ENCODE measurements around the gene STRA6.

STRA6 gene

DNA sequence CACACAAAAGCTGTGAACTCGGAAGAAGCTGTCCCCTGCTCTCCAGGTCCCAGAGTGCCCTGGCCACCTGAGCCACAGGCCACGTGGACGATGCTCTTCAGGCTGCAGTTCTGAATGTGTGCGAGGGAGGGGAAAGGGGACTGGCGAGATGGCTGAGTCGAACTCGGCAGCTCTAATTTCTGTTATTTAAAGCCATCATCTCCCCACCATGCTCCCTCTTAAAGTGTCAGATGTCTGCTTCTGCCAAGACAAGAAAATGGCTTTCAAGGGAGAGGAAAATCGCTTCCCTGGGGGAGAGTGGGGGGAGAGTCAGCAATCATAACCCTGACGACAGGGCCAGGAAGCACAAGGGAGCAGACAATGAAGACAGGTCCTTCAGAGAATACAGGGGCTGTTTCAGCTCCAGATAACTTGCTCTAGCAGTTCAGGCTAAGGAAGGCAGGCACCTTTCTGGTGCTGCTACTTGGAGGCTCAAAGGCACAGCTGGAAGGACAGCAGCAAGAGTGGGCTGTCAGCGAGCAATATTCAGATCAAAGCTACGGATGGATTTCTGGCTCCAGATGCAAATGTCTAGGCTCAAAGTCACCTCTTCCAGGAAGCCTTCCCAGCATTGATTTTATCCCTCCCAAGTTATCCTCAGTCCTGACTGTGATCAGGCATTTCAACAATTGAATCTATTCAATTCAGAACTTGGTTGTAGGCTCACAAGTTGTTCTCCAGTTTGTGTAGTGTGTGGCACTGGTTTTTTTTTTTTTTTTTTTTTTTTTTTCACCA lies 18.1 kb upstream of the STRA6 start:
- TF ChIP-seq, protein P1, sequence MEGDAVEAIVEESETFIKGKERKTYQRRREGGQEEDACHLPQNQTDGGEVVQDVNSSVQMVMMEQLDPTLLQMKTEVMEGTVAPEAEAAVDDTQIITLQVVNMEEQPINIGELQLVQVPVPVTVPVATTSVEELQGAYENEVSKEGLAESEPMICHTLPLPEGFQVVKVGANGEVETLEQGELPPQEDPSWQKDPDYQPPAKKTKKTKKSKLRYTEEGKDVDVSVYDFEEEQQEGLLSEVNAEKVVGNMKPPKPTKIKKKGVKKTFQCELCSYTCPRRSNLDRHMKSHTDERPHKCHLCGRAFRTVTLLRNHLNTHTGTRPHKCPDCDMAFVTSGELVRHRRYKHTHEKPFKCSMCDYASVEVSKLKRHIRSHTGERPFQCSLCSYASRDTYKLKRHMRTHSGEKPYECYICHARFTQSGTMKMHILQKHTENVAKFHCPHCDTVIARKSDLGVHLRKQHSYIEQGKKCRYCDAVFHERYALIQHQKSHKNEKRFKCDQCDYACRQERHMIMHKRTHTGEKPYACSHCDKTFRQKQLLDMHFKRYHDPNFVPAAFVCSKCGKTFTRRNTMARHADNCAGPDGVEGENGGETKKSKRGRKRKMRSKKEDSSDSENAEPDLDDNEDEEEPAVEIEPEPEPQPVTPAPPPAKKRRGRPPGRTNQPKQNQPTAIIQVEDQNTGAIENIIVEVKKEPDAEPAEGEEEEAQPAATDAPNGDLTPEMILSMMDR (IDR thresholded peaks at IDR 0.05; ENCODE audit: control insufficient read depth, insufficient read depth, low read depth, low read length, missing control alignments), result no peak
- no peak overlapping the region for H3K4me3 ChIP-seq (ENCODE audit: control insufficient read depth, low read depth, low read length)
- DNase-seq (ENCODE audit: low read depth), result no peak

DNA sequence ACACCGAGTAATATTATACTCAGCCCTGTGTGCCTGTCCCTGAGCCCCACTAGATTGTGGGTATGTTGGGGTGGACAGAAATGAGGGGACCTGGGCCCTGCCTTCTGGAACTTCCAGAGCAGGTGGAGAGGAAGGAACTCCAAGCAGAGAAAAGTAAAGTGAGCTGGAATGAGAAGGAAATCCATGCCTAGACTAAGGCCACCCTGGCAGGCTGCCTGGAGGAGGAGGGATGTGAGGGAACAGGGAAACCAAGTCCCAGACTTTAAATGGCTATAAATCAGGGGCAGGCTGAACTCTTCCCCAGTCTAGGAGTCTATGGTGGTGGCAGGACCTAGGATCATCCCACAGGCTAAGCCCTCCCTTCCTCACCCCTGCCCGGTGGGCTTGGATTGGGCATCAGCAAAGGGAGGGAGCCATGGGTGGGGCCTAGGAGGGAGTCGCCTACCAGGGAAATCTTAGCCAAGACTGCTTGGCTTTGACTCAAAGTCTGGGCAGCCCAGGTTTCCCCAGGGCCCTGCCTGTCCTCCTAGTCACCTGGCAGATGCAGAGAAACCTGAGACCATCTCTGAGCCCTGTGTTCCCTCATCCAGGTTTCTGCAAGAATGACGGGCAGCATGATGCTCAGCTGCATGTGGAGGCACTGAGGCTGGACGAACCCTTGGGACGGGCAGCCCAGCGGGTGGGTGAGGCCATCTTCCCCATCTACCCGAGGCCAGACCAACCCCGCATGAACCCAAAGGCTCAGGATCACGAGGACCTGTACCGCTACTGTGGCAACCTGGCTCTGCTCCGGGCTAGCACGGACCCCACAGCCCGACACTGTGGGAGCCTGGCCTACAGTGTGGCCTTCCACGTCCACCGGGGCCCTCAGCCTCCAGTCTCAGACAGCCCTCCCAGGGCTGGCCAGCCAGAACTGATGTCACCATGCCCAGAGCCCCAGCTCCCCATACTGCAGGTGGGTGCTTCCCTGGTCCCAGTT lies 15.6 kb upstream of the STRA6 start:
- TF ChIP-seq, protein P1 (IDR thresholded peaks at IDR 0.05; ENCODE audit: control insufficient read depth, insufficient read depth, low read depth, low read length, missing control alignments), result no peak
- no peak overlapping the region for H3K4me3 ChIP-seq (ENCODE audit: control insufficient read depth, low read depth, low read length)
- no peak for DNase-seq (ENCODE audit: low read depth)

DNA sequence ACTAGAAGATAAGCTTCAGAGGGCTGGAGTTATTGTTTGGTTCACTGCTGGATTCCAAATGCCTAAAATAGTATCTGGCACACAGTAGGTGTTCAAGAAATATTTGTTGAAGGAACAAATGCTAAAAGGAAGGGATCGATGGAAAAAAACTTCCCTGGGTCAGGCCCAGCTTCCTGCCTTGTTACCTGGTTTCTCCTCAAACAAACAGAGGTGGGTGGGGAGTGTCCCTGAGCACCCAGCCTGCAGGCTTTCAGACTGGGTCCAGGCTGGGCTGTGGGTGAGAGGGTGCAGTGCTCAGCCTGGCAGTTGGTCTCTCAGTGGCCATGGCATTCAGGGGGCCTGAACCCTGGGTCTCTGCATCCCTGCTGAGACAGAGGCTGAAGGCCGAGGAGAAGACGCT lies 14.4 kb upstream of the STRA6 start:
- TF ChIP-seq, protein P1 (IDR thresholded peaks at IDR 0.05; ENCODE audit: control insufficient read depth, insufficient read depth, low read depth, low read length, missing control alignments), result no peak
- DNase-seq (ENCODE audit: low read depth), result no peak
- no peak overlapping the region for H3K4me3 ChIP-seq (ENCODE audit: control insufficient read depth, low read depth, low read length)

DNA sequence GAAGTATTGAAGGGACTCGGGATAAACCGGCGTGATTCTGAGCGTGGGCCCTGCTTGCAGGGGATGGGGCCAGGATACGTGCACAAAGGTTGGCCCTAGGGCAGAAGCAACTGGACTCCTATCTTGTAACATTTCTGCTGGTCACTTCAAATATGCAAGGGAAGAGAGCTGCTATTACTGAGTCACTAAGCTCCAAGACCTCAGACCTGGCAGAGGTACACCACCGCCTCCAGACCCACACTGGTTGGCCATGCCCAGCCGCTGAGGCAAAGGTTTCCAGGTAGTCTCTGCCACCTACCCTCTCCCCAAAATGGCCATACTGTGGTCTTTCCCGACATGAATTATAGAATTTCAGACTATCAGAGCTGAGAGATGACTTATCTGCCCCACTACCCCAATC lies 13.4 kb upstream of the STRA6 start:
- no peak overlapping the region for H3K4me3 ChIP-seq (ENCODE audit: control insufficient read depth, low read depth, low read length)
- TF ChIP-seq, protein P1 (IDR thresholded peaks at IDR 0.05; ENCODE audit: control insufficient read depth, insufficient read depth, low read depth, low read length, missing control alignments), result no peak

DNA sequence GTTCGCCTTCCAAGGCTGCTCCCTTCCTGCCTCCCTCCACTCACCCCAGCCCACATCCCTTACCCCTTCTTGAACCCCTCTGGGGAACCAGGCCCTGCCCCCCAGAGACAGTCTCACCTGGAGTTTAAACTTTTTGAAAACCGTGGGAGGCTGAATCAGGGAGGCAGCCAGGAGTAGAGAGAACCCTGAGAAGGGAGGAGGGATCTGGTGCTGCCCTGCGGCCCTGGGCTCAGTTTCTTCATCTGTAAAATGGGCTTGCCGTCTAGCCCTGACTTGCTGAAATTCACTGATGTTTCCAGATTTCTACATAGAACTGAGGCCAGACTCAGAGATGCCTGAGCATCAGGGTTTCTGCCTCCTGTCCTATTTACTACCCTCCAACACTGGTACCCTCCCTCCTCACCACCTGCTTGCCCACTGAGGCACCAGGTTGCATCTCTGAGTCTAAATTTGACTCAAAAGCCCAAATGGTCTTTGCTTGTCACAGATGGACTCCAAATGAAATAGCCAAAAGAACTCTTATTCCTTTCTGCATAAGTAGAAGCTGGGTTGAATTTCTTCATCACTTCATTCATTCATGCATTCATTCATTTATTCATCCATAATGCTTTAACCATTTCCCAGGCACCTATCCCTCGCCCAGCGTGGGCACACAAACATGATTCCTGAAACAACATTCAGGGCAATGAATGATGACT lies 11.9 kb upstream of the STRA6 start:
- H3K4me3 ChIP-seq (ENCODE audit: control insufficient read depth, low read depth, low read length), result no peak overlapping the region
- DNase-seq (ENCODE audit: low read depth), result no peak
- TF ChIP-seq, protein P1 (IDR thresholded peaks at IDR 0.05; ENCODE audit: control insufficient read depth, insufficient read depth, low read depth, low read length, missing control alignments), result no peak

More for the DNA sequence above, 13.4 kb upstream of the STRA6 start:
- DNase-seq (ENCODE audit: low read depth), result no peak

DNA sequence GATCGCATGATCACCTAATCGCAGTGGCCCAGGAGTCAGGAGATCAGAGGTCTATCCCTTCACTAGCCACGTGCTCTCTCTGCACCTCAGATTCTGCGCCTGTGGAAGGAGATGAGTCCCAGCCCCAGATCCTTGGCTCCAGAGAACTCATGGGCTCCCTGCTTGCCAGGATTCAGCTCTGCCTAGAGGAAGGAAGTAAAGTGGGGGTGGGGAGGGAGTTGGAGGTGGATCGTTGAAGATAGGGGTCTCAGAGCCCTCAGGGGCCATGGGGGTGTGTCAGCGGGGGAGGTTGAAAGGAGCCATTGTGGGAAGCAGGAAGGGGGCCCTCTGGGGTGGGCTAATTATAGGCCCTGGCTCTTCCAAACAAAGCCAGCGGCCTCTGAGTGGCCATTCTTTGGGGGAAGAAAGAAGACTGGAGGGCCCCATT lies 11.3 kb upstream of the STRA6 start:
- no peak overlapping the region for H3K4me3 ChIP-seq (ENCODE audit: control insufficient read depth, low read depth, low read length)
- DNase-seq (ENCODE audit: low read depth), result no peak

More for the DNA sequence above, 11.3 kb upstream of the STRA6 start:
- TF ChIP-seq, protein P1 (IDR thresholded peaks at IDR 0.05; ENCODE audit: control insufficient read depth, insufficient read depth, low read depth, low read length, missing control alignments), result no peak
